ENCODE results near the gene YIF1B.
"Not testable (repeated sequence)": the region's sequence is repeated elsewhere in the genome, so short reads cannot be mapped to it uniquely, and the experiment has no call there.

Gene YIF1B

GRCh38 chr19:38270587-38271167 lies 45.1 kb downstream of the YIF1B start:
- no peak for DNase-seq

GRCh38 chr19:38268539-38268938 lies 47.2 kb downstream of the YIF1B start:
- no peak for DNase-seq

GRCh38 chr19:38267761-38268483 lies 47.8 kb downstream of the YIF1B start:
- no peak for DNase-seq

GRCh38 chr19:38266981-38267597 lies 48.7 kb downstream of the YIF1B start:
- no peak for DNase-seq

- peak; percentile 22 for DNase-seq
Measured at GRCh38 chr19:38265921-38266429, 49.8 kb downstream of the YIF1B start.

GRCh38 chr19:38265213-38265861 lies 50.4 kb downstream of the YIF1B start:
- DNase-seq, result no peak

- DNase-seq, result no peak
Measured at GRCh38 chr19:38264486-38265212, 51.1 kb downstream of the YIF1B start, which contains the start of gene SPINT2. Gene SPINT2, plus strand, starts transcription at chr19:38264573. Its CDS starts 320 bp downstream, at chr19:38264893.

GRCh38 chr19:38263689-38264485 lies 51.9 kb downstream of the YIF1B start:
- DNase-seq, result no peak

GRCh38 chr19:38262585-38263268 lies 53.0 kb downstream of the YIF1B start:
- no peak for DNase-seq

- not testable (repeated sequence) for DNase-seq
Measured at GRCh38 chr19:38261942-38262341, 53.8 kb downstream of the YIF1B start.

- DNase-seq, result no peak
Measured at GRCh38 chr19:38255383-38256014, 60.2 kb downstream of the YIF1B start.

GRCh38 chr19:38253788-38254187 lies 62.0 kb downstream of the YIF1B start:
- DNase-seq, result no peak
